ENCODE data around the gene UPF2.

The UPF2 gene

GRCh38 chr10:11881477-11882417, 160.9 kb downstream of the UPF2 start:
- no peak for TF ChIP-seq CTCF (conservative IDR thresholded peaks at IDR 0.05; ENCODE audit: control insufficient read depth, insufficient read depth, low read depth, low read length)
- no peak overlapping the region for H3K4me3 ChIP-seq (ENCODE audit: control insufficient read depth, low read depth, low read length)
- DNase-seq (ENCODE audit: low read depth) = no peak

GRCh38 chr10:11881030-11881476, 161.6 kb downstream of the UPF2 start:
- no peak for TF ChIP-seq CTCF (conservative IDR thresholded peaks at IDR 0.05; ENCODE audit: control insufficient read depth, insufficient read depth, low read depth, low read length)
- no peak for DNase-seq (ENCODE audit: low read depth)

GRCh38 chr10:11880151-11881029, 162.2 kb downstream of the UPF2 start:
- no peak overlapping the region for H3K4me3 ChIP-seq (ENCODE audit: control insufficient read depth, low read depth, low read length)
- no peak for TF ChIP-seq CTCF (conservative IDR thresholded peaks at IDR 0.05; ENCODE audit: control insufficient read depth, insufficient read depth, low read depth, low read length)
- no peak for DNase-seq (ENCODE audit: low read depth)

More at GRCh38 chr10:11881030-11881476, 161.6 kb downstream of the UPF2 start:
- no peak overlapping the region for H3K4me3 ChIP-seq (ENCODE audit: control insufficient read depth, low read depth, low read length)

GRCh38 chr10:11879387-11880094, 163.1 kb downstream of the UPF2 start:
- no peak for DNase-seq (ENCODE audit: low read depth)
- TF ChIP-seq CTCF (conservative IDR thresholded peaks at IDR 0.05; ENCODE audit: control insufficient read depth, insufficient read depth, low read depth, low read length) = no peak
- no peak overlapping the region for H3K4me3 ChIP-seq (ENCODE audit: control insufficient read depth, low read depth, low read length)

GRCh38 chr10:11878776-11879175, 163.8 kb downstream of the UPF2 start:
- H3K4me3 ChIP-seq (ENCODE audit: control insufficient read depth, low read depth, low read length) = no peak overlapping the region
- no peak for DNase-seq (ENCODE audit: low read depth)
- no peak for TF ChIP-seq CTCF (conservative IDR thresholded peaks at IDR 0.05; ENCODE audit: control insufficient read depth, insufficient read depth, low read depth, low read length)

GRCh38 chr10:11877591-11877905, 165.1 kb downstream of the UPF2 start:
- no peak for TF ChIP-seq CTCF (conservative IDR thresholded peaks at IDR 0.05; ENCODE audit: control insufficient read depth, insufficient read depth, low read depth, low read length)
- DNase-seq (ENCODE audit: low read depth) = no peak
- H3K4me3 ChIP-seq (ENCODE audit: control insufficient read depth, low read depth, low read length) = no peak overlapping the region
